ENCODE results near the gene TNK2. TPM values are rescaled to one million over a fixed set of nuclear protein-coding genes. Genes with fewer than 3 reads are reported as not detected.
A peak's percentile ranks its signal among the peaks of the same experiment; 100 is the strongest.
"Not testable (repeated sequence)": the region's sequence is repeated elsewhere in the genome, so short reads cannot be mapped to it uniquely, and the experiment has no call there.

The TNK2 gene
- total RNA-seq, 2 donors from 2014 or later, result 18.3 to 33.9 TPM

DNA sequence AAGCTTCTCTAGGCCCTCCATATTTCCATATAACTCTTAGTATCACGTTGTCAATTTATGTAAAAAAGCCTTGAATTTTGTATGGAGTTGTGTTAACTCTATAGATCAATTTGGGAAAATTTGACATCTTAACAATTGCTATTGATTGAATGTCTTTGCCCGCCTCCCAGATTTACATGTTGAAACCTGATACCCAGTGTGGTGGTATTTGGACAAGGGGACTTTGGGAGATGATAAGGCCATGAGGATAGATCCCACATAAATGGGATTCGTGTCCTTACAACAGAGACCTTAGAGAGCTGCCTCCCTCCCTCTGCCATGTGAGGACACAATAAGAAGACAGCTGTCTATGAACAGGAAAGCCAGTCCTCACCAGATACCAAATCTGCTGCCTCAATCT lies 21.1 kb upstream of the TNK2 start:
- intact Hi-C loops (cut with DNase I, micrococcal nuclease), result no loop called here
- no peak for ATAC-seq
- DNase-seq, result no peak

DNA sequence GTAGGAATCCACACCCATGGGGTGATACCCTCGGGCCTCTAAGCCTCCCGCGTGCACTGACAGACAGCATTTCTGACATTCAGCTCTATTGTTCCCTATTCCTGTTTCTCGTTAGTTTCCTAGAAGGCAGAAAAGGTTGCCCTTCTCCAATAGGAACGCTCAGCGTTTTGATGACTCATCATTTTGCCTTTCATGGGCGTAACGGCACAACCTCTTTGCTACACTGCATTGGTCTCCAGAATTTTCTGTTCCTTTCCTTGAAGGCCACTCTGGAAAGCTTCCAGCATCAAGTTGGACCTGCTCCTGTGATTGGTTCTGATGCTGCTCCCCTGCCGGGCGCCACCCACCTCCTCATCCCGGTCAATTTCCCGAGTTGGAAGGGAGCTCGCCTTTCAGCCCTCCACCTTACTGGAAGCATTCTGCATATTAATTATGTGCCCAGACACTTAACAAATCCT lies 13.0 kb upstream of the TNK2 start:
- ATAC-seq, result no peak

DNA sequence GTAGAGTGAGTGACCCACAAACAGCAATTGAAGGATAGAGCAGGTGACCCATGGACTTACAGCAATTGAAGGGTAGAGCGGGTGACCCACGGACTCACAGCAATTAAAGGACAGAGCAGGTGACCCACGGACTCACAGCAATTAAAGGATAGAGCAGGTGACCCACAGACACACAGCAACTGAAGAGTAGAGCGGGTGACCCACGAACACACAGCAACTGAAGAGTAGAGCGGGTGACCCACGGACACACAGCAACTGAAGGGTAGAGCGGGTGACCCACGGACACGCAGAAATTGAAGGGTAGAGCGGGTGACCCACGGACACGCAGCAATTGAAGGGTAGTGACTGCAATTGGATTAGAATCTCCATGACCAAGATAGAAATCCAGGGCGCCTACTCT lies 9.8 kb upstream of the TNK2 start:
- intact Hi-C loops (cut with DNase I, micrococcal nuclease), result loop anchor here in 1 of 2 donors (10.0 kb wide), 1 partner anchor 53 kb away; no protein-coding TSS in a partner anchor
- DNase-seq, result no peak
- no peak for ATAC-seq

More for the DNA sequence above, 13.0 kb upstream of the TNK2 start:
- no peak for DNase-seq
- intact Hi-C loops (cut with DNase I, micrococcal nuclease), result no loop called here

DNA sequence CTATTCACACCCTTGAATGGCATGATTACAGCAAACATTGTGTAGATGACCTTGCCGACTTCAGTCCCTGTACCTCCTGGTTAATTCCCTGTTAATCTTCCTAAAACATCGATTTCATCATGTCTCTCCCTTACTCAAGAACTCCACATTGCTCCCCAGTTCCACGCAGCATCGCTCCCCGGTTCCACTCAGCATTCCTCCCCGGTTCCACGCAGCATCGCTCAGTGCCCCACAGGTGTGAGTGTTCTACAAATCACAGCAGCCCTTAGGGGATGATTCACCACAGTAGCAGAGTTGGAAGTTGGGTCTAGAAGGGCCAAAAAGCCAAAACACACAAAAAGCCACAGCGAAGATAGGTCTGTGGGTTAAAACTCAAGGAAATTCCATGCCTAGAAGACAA lies 8.6 kb upstream of the TNK2 start:
- DNase-seq, result no peak
- ATAC-seq, result no peak
- intact Hi-C loops (cut with DNase I, micrococcal nuclease), result loop anchor here in 1 of 2 donors (10.0 kb wide), 1 partner anchor 52 kb away; no protein-coding TSS in a partner anchor

DNA sequence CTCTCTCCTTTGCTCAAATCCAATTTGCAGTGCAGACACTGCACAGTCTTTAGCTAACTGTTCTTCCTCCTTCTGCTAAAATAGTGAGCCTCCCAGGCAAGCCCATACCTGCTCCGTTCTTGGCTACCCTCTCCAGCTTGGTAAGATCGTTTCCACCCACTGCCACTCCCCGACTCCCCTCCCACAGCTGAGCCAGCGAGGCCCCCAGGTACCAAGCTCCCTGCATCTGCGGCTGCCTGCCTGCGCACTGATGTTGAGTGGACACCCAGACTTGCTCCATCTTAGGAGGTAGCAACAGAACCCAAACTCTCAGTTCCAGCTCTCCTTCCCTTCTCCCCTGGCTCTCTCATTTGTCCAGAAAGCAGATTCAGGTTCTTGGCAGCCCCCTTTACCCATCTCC lies 7.9 kb upstream of the TNK2 start:
- DNase-seq (no peak), ATAC-seq (no peak)
- intact Hi-C loops (cut with DNase I, micrococcal nuclease), result loop anchor here in 1 of 2 donors (10.0 kb wide), 1 partner anchor 51 kb away; no protein-coding TSS in a partner anchor

DNA sequence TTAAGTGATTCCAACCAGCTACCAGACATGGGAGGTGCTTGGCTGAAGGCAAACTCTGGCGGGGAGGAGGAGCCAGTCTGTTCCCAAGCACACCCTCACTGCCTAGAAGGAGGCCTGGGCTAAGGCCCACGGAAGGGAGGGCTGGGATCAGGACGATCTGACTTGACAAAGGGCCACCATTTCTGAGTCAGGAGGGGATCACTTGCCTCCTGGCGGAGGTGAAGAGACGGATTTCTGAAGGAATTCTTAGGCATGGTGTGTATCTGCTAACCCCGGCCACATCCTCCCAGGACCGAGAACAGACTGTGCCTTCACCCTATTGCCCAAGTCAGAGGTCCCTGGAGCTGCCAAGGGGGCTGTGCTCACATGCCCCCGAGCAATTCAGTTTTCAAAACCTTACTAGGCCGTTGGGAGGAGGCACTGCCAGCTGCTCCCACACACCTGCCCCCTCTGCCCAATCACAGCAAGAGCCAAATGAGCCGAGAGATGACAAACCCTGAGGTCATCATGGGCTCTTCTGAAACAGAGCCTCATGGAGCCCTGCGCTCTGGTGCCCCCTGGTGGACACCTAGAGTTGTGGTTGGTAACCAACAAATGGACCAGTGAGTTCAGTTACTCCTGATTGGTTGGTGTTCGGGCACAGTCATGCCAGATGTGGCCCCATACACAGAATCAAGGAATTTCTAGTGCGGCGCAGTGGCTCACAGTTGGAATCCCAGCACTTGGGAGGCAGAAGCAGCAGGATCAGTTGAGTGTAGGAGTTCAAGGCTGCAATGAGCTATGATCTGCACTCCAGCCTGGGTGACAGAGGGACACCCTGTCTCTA lies 6.5 kb upstream of the TNK2 start:
- intact Hi-C loops (cut with DNase I, micrococcal nuclease), result loop anchor here (2.0 to 10.0 kb wide), 2 partner anchors 50 to 56 kb away; no protein-coding TSS in a partner anchor
- DNase-seq (peak; percentile 88 to 96), ATAC-seq (peak; percentile 88)

DNA sequence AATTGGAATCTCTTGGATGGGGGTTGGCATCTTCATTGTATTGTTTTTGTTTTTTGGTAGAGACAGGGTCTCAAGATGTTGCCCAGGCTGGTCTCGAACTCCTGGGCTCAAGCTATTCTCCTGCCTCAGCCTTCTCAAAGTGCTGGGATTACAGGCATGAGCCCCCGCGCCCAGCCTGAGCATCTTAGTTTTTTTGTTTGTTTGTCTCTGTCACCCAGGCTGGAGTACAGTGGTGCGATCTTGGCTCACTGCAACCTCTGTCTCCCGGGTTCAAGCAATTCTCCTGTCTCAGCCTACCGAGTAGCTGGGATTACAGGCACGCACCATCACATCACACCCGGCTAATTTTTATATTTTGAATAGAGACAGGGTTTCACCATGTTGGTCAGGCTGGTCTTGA lies 5.8 kb upstream of the TNK2 start:
- intact Hi-C loops (cut with DNase I, micrococcal nuclease), result loop anchor here (2.0 to 10.0 kb wide), 2 partner anchors 49 to 55 kb away; no protein-coding TSS in a partner anchor
- DNase-seq, ATAC-seq: not testable (repeated sequence)

DNA sequence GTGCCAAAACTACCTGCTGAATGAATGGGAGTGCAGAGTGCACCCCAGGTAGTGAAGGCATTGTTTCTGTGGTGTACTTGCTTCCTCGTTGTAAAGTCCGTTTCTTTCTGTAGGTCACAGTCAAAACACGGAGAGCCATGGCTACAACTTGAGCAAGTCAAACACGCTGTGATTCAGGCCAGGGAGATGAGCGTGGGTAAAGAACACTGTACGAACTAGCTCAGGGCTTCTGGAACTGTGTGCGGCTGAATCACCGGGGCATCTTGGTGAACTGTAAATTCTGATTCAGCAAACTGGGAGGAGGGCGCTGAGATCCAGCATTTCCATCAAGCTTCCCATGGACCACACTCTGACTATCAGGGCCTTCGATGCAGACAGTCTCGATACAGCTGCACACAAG lies 5.0 kb upstream of the TNK2 start:
- no peak for DNase-seq
- no peak for ATAC-seq
- intact Hi-C loops (cut with DNase I, micrococcal nuclease), result loop anchor here in 1 of 2 donors (10.0 kb wide), 1 partner anchor 49 kb away; no protein-coding TSS in a partner anchor

DNA sequence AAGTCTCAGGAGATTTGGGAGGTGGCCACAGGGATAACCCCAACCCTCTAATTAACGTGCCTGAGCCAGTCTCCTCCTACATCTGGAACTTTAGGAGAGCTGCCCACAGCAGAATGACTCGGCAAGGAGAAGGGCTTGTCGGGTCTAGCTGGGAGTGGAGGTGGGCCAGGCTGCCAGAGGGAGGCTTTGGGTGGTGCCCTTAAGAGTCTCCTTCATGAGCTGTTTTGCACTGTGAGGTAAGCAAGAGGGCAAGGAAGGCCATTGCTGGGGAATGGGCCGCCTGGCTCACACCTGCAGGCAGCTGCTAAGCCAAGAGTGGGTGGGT lies 3.6 kb upstream of the TNK2 start:
- ATAC-seq (no peak), DNase-seq (no peak)
- intact Hi-C loops (cut with DNase I, micrococcal nuclease), result loop anchor here in 1 of 2 donors (10.0 kb wide), 1 partner anchor 47 kb away; no protein-coding TSS in a partner anchor

DNA sequence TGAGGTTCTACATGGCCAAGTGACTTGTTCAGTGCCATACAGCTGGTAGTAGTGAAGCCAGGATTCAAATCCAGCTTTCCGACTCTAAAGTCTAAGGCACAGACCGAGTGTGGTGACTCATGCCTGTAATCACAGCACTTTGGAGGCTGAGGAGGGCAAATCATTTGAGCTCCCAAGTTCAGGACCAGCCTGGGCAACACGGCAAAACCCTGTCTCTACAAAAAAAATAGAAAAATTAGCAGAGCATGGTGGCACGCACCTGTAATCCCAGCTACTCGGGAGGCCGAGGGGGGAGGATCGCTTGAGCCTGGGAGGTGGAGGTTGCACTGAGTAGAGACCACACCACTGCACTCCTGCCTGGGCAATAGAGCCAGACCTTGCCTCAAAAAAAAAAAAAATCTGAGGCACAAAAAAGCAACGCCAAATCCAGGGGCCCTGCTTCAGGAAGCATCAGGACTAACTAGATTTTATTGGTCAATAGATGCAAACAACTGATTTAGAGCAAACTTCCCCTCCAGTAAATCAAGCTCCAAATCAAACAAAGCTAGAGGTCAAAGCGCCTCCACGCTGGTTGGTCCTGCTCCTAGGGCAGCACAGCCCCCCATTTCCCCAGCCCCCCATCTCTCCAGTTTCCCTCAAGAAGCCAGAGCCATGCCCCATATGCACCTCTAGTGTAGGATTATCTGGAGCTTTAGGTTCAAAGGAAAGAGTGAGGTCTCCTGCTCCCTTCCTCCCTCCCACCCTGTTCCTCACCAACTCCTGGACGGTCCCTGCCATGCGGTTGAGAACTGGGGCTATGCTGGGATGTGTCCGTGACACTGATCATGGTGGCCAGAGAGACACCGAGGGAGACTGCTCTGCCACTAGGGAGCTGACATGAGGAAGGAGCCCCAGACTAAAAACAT lies 2.9 kb upstream of the TNK2 start:
- no peak for DNase-seq
- ATAC-seq, result no peak
- intact Hi-C loops (cut with DNase I, micrococcal nuclease), result loop anchor here in 1 of 2 donors (10.0 kb wide), 1 partner anchor 46 kb away; no protein-coding TSS in a partner anchor

DNA sequence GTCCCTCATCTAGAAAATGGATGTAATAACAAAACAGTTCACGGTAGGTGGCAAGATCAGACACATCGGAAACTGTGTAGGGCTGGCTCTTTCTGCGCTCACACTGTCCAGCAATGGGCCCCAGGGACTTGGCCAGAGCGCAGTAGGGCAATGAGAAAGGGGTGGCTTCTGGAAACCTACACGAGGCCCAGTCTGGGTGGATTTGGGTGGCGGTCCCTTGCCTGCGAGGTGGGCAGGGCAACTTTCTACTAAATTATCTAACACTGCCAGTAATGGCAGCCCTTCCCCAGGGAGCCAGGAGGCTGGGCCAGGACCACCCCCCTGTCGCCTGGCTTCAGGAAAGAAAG lies 2.1 kb upstream of the TNK2 start:
- DNase-seq, result no peak
- intact Hi-C loops (cut with DNase I, micrococcal nuclease), result loop anchor here in 1 of 2 donors (10.0 kb wide), 1 partner anchor 46 kb away; no protein-coding TSS in a partner anchor
- no peak for ATAC-seq

DNA sequence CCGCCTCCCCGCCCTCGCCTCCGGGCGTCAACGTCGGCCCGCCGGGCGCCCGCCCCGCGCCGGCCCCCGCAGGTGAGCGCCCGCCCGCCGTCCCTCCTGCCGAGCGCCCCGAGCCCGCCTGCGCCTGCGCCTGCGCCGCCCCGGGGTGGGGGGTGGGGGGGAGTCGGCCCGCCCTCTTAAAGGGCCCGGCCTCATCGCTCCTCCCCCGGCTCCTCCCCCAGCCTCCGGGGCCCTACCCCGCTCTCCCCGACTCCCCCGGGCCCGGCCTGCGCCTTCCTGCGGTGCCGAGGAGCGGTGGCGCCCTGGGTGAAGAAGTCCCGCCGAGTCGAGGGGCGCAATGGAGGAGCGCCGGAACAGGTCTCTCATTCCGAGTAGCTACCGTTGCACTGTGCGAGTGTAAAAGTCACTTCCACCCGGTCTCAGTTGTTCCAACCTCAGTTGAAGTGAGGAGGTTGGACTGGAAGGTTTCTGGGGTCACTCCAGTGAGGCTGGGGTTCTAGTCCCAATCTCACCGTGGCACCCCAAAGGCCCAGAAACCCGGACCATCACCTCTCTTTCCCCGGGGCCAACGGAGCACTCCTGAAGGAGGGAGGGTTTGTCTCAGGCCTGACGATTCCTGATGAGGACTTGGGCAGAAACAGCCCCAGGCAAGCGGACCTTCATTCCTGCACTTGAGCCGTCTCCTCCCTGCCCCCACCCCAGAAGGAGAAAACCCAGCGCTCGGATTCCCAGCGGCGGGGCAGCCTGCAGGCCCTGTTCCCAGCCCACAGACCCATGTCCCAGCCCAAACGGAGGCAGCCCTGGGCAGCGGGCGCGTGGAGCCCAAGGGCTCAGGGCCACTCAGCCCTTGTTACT lies 1.5 kb upstream of the TNK2 start:
- ATAC-seq (peak; percentile 73), DNase-seq (peak; percentile 85 to 89)
- intact Hi-C loops (cut with DNase I, micrococcal nuclease), result loop anchor here in 1 of 2 donors (10.0 kb wide), 1 partner anchor 45 kb away; no protein-coding TSS in a partner anchor

DNA sequence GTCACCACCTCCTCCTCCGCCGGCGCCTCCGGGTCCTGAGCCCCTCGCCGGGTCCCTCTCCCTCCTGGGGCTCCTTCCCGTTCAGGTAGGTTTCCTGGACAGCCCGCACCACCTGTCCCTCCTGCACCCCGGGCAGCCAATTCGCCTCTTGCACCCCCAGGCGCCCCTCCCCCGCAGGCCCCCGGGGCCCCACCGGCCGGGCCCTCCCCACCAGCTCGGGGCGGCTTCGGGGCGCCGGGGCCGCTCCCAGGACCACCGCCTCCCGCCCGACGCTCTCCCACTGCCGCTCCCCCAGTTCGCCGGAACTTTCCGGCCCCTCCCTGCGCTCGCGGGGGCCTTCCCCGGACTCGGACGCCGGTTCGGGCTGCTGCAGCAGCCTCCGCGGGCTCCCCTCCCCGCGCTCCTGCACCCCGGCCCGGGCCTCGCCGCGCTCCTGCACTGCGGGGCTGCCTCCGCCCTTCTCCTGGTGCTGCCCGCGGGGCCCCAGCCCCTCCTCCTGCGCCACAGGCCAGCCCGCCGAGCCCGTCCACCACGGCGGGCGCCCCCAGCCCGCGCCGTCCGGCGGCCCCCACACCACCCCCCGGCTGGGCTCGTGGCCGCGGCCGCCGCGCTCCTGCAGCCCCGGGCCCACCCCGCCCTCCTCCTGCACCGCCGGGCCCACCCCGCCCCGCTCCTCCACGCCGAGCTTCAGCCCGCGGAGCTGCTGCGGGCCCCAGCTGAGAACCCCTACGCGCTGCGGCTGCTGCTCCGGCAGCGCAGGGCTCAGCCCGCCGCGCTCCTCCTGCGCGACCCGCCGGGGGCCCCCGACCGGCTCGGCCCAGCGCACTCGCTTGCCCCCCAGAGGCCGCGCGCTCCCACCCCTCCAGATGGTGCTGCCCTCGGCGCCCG lies 587 bp upstream of the TNK2 start:
- intact Hi-C loops (cut with DNase I, micrococcal nuclease), result no loop called here
- ATAC-seq (peak; percentile 21), DNase-seq (peak in 1 of 2 donors; percentile 50)

DNA sequence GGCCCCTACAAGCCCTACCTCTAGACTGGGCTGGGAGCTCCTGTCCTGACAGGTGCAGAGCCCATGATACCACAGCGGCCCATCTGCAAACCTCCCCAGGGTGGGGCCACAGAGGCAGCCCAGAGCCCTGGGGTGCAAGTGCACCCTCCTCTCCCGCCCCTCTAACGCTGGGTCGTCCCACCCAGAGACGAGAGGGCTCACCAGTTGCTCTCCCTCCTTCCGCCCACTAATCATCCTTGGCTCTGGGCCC lies 742 bp downstream of the TNK2 start:
- intact Hi-C loops (cut with DNase I, micrococcal nuclease), result no loop called here
- DNase-seq (no peak), ATAC-seq (peak; percentile 9)

DNA sequence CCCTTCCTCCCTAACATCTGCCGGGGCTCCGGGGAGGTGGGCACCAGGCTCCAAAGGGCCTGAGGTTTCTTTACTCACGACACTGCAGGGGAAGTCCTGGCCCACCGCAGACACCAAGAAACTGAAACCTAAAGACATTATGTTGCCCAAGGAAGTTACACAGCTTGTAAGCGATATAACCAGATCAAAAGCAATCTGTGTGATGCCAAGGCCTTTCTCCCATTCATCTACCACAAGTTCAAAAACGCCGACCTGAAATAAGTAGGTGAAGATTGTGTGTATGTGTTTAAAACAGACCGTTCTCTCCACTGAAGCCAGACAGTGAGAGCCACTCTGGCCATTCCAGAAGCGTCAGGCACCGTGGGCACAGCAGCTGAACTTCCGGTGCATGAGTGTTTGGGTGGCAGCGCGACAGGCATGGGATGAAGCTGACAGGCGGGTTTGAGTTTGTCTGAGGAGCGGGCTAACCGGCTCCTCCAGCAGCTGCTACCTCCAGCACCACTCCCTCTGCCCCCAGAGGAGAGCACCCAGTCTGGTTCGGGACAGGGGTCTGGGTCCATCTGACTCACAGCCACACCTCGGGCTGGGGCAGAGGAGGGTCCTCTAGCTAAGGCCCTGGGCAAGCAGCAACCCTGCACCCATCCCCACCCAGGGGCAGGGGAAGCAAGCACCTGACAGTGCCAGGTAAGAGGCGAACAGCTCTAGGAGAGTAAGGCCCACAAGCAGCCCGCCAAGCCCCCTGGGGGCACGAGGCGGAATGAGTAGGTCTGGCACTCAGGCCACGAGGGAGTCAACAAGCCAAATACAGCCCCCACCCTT lies 1.3 kb downstream of the TNK2 start:
- peak; percentile 28 for ATAC-seq
- intact Hi-C loops (cut with DNase I, micrococcal nuclease), result no loop called here
- peak; percentile 52 to 56 for DNase-seq

DNA sequence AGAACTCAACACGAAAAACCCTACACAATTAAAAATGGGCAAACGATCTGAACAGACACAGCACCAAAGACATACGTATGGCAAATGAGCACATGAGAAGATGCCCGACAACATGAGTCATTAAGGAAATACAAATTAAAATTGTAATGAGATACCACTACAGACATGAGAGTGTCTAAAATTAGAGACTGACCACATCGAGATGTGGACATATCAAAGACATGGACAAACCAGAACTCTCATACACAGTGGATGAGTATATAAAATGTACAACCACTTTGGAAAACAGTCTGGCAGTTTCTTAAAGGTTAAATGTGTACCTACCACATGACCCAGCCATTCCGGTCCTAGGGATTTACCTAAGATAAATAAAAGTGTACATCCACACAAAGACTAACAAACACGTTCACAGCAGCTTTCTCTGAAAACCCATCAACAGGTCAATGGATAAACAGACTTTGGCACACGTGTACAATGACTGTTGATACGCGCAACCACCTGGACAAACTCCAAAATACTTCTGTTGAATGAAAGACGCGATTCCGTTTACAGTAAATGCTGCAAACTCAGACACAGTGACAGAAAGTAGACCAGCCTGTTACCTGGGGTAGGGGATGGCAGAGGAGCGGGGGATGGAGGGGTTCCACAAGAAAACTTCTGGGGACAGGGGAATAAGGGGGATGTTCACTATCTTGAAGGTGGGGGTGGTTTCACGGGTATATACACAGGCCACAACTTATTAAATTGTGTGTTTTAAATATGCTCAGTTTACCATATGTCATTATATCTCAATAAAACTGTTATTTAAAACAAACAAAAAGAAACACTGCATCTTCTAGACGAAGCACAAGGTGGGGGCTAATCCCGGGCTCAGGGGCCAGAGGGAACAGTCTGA lies 2.1 kb downstream of the TNK2 start:
- ATAC-seq (no peak), DNase-seq (no peak)
- intact Hi-C loops (cut with DNase I, micrococcal nuclease), result no loop called here

All from left colon (tissue), 2 donors.